Peyer's patch (tissue), 4 donors: ENCODE measurements around the gene GRM3. TPM values are rescaled to one million over a fixed set of nuclear protein-coding genes. Genes with fewer than 3 reads are reported as not detected.

ENCODE experiments used
- DNase-seq, 3 donors: peaks; one replicate each; pipeline ENCODE4 v3.0.0-alpha.2; 2017 to 2019
- H3K27ac ChIP-seq, 4 donors: fragments of 200-600 bp; sonication (generic); one replicate each; pipeline ENCODE4 v1.5.1; 2016 to 2019
- H3K27me3 ChIP-seq, 2 donors: fragments of 200-600 bp; sonication (generic); one replicate each; pipeline ENCODE4 v1.5.1; 2019
- H3K36me3 ChIP-seq, 3 donors: fragments of 200-600 bp; sonication (generic); one replicate each; pipeline ENCODE4 v1.5.1; 2016 to 2019
- H3K4me1 ChIP-seq, 4 donors: fragments of 200-600 bp; sonication (generic); one replicate each; pipeline ENCODE4 v1.5.1; 2016 to 2019
- H3K4me3 ChIP-seq, 4 donors: fragments of 200-600 bp; sonication (generic); 1 replicate in 3 of 4; 2 replicates in 1 of 4; pipeline ENCODE4 v1.5.1; 2016 to 2019; ENCODE audit warnings: mild to moderate bottlenecking in 1 of 4
- H3K9me3 ChIP-seq, 4 donors: fragments of 200-600 bp; sonication (generic); one replicate each; pipeline ENCODE4 v1.5.1; 2016 to 2019; ENCODE audit warnings: mild to moderate bottlenecking in 1 of 4
- POLR2A ChIP-seq, 2 donors: fragments of 450-650 bp; IDR thresholded peaks; one replicate each; pipeline ENCODE4 v1.5.1; 2017; ENCODE audit warnings: antibody characterized with exemption in 2 of 2, mild to moderate bottlenecking in 2 of 2, moderate library complexity in 2 of 2
- total RNA-seq, 4 donors: library from RNA; depleted of rRNA; stranded (reverse); fragments of >200 nt; gene quantifications; one replicate each; pipeline ENCODE4 v1.1.0, GENCODE V29; 2016
- TF ChIP-seq, protein P1 (sequence below), 6 experiments: fragments of 450-650 bp in 4 of 6; fragments of 200-600 bp in 2 of 6; sonication (generic) in 1 of 6; IDR thresholded peaks; one replicate each; pipeline ENCODE4 v1.5.1; 2017 to 2019; ENCODE audit warnings: antibody characterized with exemption in 6 of 6, mild to moderate bottlenecking in 3 of 6, moderate library complexity in 1 of 6

Gene GRM3
- total RNA-seq, 4 donors from 2014 or later: not detected

DNA sequence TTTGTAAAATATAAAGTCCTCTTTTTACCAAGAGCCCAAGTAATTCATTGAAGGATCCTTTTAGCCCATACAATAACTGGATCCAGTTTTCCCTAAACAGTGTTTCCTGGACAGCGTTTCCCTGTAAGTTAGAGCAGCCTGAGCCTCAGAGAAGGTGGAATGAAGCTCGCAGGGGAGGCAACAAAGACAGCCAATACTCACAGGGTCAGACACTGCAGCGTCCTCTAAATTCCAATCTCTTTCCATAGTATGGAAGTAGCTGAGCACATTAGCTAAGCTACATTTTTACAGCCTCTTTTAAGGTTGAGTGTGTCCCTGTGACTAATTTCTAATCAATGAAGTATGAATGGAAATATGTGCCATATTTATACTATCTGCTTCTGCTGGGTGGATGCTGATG lies 193.5 kb downstream of the GRM3 start:
- H3K36me3 ChIP-seq: no peaks in the 10 kb centered on the region
- no peaks in the 10 kb centered on the region for H3K9me3 ChIP-seq
- no peaks in the 10 kb centered on the region for H3K4me1 ChIP-seq
- no peaks in the 10 kb centered on the region for H3K27me3 ChIP-seq
- H3K27ac ChIP-seq: no peak overlapping the region
- H3K4me3 ChIP-seq: no peak overlapping the region
- TF ChIP-seq, protein P1, sequence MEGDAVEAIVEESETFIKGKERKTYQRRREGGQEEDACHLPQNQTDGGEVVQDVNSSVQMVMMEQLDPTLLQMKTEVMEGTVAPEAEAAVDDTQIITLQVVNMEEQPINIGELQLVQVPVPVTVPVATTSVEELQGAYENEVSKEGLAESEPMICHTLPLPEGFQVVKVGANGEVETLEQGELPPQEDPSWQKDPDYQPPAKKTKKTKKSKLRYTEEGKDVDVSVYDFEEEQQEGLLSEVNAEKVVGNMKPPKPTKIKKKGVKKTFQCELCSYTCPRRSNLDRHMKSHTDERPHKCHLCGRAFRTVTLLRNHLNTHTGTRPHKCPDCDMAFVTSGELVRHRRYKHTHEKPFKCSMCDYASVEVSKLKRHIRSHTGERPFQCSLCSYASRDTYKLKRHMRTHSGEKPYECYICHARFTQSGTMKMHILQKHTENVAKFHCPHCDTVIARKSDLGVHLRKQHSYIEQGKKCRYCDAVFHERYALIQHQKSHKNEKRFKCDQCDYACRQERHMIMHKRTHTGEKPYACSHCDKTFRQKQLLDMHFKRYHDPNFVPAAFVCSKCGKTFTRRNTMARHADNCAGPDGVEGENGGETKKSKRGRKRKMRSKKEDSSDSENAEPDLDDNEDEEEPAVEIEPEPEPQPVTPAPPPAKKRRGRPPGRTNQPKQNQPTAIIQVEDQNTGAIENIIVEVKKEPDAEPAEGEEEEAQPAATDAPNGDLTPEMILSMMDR (IDR thresholded peaks at IDR 0.05): no peak
- no peak for TF ChIP-seq POLR2A (IDR thresholded peaks at IDR 0.05)
- no peak for DNase-seq

DNA sequence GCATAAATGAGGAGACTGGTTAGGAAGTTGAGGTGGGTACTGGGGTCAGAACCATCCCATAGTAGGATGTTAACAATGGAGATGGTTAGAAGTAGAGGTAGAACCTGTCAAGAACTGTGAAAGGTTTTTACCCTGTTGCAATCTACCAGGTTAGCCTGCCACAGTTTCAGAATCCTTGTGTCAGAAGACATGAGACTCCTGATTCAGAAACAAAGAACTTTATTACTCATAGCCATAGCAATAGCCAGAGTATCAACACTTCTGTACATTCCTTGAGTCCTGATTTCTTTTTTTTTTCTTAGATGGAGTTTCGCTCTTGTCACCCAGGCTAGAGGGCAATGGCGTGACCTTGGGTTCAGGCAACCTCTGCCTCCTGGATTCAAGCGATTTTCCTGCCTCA lies 200.9 kb downstream of the GRM3 start:
- no peaks in the 10 kb centered on the region for H3K27me3 ChIP-seq
- no peak overlapping the region for H3K27ac ChIP-seq
- TF ChIP-seq POLR2A (IDR thresholded peaks at IDR 0.05): no peak
- TF ChIP-seq, protein P1 (IDR thresholded peaks at IDR 0.05): no peak
- H3K4me3 ChIP-seq: no peak overlapping the region
- DNase-seq: no peak
- peaks cover 0 to 6% (median 0%) of the 10 kb centered on the region in 4 donors for H3K4me1 ChIP-seq
- H3K36me3 ChIP-seq: no peaks in the 10 kb centered on the region
- no peaks in the 10 kb centered on the region for H3K9me3 ChIP-seq

DNA sequence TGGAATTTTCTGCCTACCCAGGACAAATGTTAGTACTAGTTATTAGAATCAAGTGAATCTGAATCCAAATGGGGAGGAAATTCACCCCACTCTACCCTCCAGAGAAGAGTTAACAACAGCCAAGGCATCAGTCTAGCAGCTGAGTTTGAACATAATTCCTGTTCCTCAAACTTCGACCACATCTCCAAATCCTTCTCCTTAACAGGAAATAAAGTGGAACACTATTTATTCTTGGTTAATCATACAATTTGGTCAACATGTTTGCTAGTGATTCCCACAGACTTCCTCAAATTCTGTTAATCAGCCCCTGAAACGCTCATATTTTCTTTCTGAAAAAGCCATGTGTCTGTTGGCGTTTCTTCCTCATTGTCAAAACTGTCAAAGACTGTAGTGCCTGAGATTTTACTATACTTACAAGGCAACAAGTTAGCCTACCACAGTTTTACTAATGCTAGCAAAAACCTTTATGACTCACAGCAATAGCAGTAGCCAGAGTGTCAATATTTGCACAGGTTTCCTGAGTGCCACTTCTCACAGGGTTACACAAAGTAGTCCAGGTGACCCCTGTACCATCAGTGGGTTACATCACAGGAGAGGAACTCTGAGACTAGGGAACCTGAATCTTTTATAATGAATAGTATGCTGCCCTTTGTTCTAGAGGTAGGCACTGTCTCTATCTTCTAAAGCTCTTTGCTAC lies 202.9 kb downstream of the GRM3 start:
- H3K27me3 ChIP-seq: no peaks in the 10 kb centered on the region
- H3K9me3 ChIP-seq: no peaks in the 10 kb centered on the region
- H3K4me1 ChIP-seq: peaks cover 0 to 6% (median 0%) of the 10 kb centered on the region in 4 donors
- no peaks in the 10 kb centered on the region for H3K36me3 ChIP-seq
- H3K4me3 ChIP-seq: no peak overlapping the region
- H3K27ac ChIP-seq: peak overlapping the region in 1 of 4 donors; percentile 5
- peak in 1 of 3 donors; percentile 50 for DNase-seq
- TF ChIP-seq, protein P1 (IDR thresholded peaks at IDR 0.05): no peak
- TF ChIP-seq POLR2A (IDR thresholded peaks at IDR 0.05): no peak

DNA sequence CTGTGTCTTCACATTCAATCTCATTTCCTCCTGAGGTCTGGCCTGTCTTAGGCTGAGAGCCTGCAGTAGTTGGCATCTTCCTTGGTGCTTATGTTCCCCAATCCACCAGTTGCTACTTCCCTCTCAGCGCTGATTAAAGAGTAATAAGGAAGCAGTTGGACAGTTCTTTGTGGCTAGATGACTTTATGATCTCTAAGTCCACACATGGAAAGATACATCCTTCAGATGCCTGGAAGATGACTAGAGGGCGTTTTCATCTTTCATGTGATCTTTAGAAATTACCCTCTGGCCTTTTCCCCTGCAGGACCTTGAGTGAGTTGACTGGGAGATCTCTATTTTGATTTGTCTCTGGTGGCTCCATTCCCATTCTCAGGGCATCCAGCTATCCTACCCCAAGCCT lies 204.5 kb downstream of the GRM3 start:
- DNase-seq: no peak
- H3K27me3 ChIP-seq: no peaks in the 10 kb centered on the region
- no peaks in the 10 kb centered on the region for H3K36me3 ChIP-seq
- no peaks in the 10 kb centered on the region for H3K9me3 ChIP-seq
- H3K27ac ChIP-seq: no peak overlapping the region
- peaks cover 0 to 6% (median 0%) of the 10 kb centered on the region in 4 donors for H3K4me1 ChIP-seq
- no peak for TF ChIP-seq POLR2A (IDR thresholded peaks at IDR 0.05)
- TF ChIP-seq, protein P1 (IDR thresholded peaks at IDR 0.05): no peak
- no peak overlapping the region for H3K4me3 ChIP-seq

DNA sequence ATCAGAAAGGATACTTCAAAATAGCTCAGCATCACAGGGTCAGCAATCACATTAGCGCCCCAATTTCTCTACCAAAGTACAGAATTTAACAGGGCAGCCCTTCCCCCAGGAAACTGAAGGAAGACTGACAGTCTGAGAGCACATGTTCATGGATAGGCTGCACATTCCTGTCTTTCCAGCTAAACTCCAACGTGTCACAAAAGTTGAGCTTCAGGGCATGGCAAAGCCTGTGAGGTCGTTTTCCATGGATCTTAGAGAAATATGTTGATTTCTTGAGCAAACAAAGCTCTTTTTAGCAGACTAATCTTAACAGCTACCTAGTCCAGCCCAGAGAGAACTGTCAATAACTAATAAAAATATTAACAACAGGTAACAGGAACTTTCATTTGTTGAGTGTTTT lies 207.9 kb downstream of the GRM3 start:
- no peaks in the 10 kb centered on the region for H3K9me3 ChIP-seq
- no peak for TF ChIP-seq POLR2A (IDR thresholded peaks at IDR 0.05)
- TF ChIP-seq, protein P1 (IDR thresholded peaks at IDR 0.05): no peak
- no peak overlapping the region for H3K4me3 ChIP-seq
- no peak overlapping the region for H3K27ac ChIP-seq
- DNase-seq: no peak
- no peaks in the 10 kb centered on the region for H3K36me3 ChIP-seq
- H3K4me1 ChIP-seq: peaks cover 0 to 6% (median 0%) of the 10 kb centered on the region in 4 donors
- H3K27me3 ChIP-seq: no peaks in the 10 kb centered on the region
